KMS-11 (cell line): ENCODE data around the gene ALKBH5.

Experiments used
- H2AFZ ChIP-seq: fragments of 200-600 bp; sonication (generic); 2 replicates; pipeline ENCODE4 v1.6.1; 2016; ENCODE audit warnings: antibody characterized with exemption, mixed run types, low read depth
- H3K27ac ChIP-seq: fragments of 200-600 bp; sonication (generic); 2 replicates; pipeline ENCODE4 v1.6.1; 2016; ENCODE audit warnings: mild to moderate bottlenecking, mixed run types
- H3K27me3 ChIP-seq: fragments of 200-600 bp; sonication (generic); 2 replicates; pipeline ENCODE4 v1.6.1; 2017; ENCODE audit warnings: mild to moderate bottlenecking, low read depth, mixed run types, moderate library complexity; ENCODE audit not compliant: insufficient read depth
- H3K36me3 ChIP-seq: fragments of 200-600 bp; sonication (generic); 2 replicates; pipeline ENCODE4 v1.6.1; 2017; ENCODE audit warnings: mild to moderate bottlenecking, mixed run types; ENCODE audit not compliant: insufficient read depth
- H3K4me1 ChIP-seq: fragments of 200-600 bp; sonication (generic); 2 replicates; pipeline ENCODE4 v1.6.1; 2016; ENCODE audit warnings: mild to moderate bottlenecking, low read depth, mixed run types; ENCODE audit not compliant: poor library complexity, severe bottlenecking
- H3K4me2 ChIP-seq: fragments of 200-600 bp; sonication (generic); 2 replicates; pipeline ENCODE4 v1.7.0; 2016; ENCODE audit warnings: mild to moderate bottlenecking, mixed run types
- H3K4me3 ChIP-seq: fragments of 200-600 bp; sonication (generic); IDR thresholded peaks from 2 replicates; pipeline ENCODE4 v1.6.1; 2017; ENCODE audit warnings: low read depth, low read length, mixed read lengths; ENCODE audit not compliant: insufficient read depth
- H3K79me2 ChIP-seq: fragments of 200-600 bp; sonication (generic); 2 replicates; pipeline ENCODE4 v1.6.1; 2016; ENCODE audit warnings: low read depth, mixed run types; ENCODE audit not compliant: insufficient read depth
- H3K9ac ChIP-seq: fragments of 200-600 bp; sonication (generic); 2 replicates; pipeline ENCODE4 v1.6.1; 2016; ENCODE audit warnings: mild to moderate bottlenecking, mixed run types
- H4K20me1 ChIP-seq: fragments of 200-600 bp; sonication (generic); 2 replicates; pipeline ENCODE4 v1.6.1; 2016; ENCODE audit warnings: mild to moderate bottlenecking, mixed run types; ENCODE audit not compliant: insufficient read depth
- CTCF ChIP-seq: fragments of 200-600 bp; sonication (generic); conservative IDR thresholded peaks from 2 replicates; pipeline ENCODE4 v1.6.1; 2017; ENCODE audit warnings: low read depth, mild to moderate bottlenecking, antibody characterized with exemption, low read length, moderate library complexity, mixed read lengths

ALKBH5 gene

GRCh38 chr17:18172531-18173278 is 10.9 kb upstream of the ALKBH5 start:
- no peaks in the 10 kb centered on the region for H3K36me3 ChIP-seq
- H3K27me3 ChIP-seq, result no peaks in the 10 kb centered on the region
- no peak for TF ChIP-seq CTCF
- H3K27ac ChIP-seq, result no peak overlapping the region
- H2AFZ ChIP-seq, result no peak overlapping the region
- no peak overlapping the region for H3K9ac ChIP-seq
- peaks cover 10% of the 10 kb centered on the region for H3K4me1 ChIP-seq
- H3K4me2 ChIP-seq, result no peak overlapping the region
- no peak overlapping the region for H3K4me3 ChIP-seq
- no peaks in the 10 kb centered on the region for H3K79me2 ChIP-seq
- H4K20me1 ChIP-seq, result no peaks in the 10 kb centered on the region

- Histone ChIP-seq H3K79me2 (no peaks in the 10 kb centered on the region), H3K36me3 (no peaks in the 10 kb centered on the region), H3K27ac (no peak overlapping the region), H3K4me1 (peaks cover 10% of the 10 kb centered on the region), H3K27me3 (no peaks in the 10 kb centered on the region), H3K4me2 (no peak overlapping the region), H3K9ac (no peak overlapping the region), H2AFZ (no peak overlapping the region), H3K4me3 (no peak overlapping the region), H4K20me1 (no peaks in the 10 kb centered on the region)
- no peak for TF ChIP-seq CTCF
Measured at GRCh38 chr17:18173740-18174139, 9.9 kb upstream of the ALKBH5 start.

GRCh38 chr17:18176176-18176575 is 7.5 kb upstream of the ALKBH5 start:
- H2AFZ ChIP-seq, result no peak overlapping the region
- peaks cover 10% of the 10 kb centered on the region for H3K4me1 ChIP-seq
- no peaks in the 10 kb centered on the region for H3K79me2 ChIP-seq
- no peaks in the 10 kb centered on the region for H3K27me3 ChIP-seq
- no peak overlapping the region for H3K27ac ChIP-seq
- no peak overlapping the region for H3K4me2 ChIP-seq
- no peak for TF ChIP-seq CTCF
- H4K20me1 ChIP-seq, result no peaks in the 10 kb centered on the region
- H3K36me3 ChIP-seq, result no peaks in the 10 kb centered on the region
- no peak overlapping the region for H3K9ac ChIP-seq
- H3K4me3 ChIP-seq, result no peak overlapping the region

- peaks cover 18% of the 10 kb centered on the region for H3K4me1 ChIP-seq
- no peak overlapping the region for H3K4me2 ChIP-seq
- H3K4me3 ChIP-seq, result no peak overlapping the region
- TF ChIP-seq CTCF, result no peak
- no peak overlapping the region for H2AFZ ChIP-seq
- H3K27me3 ChIP-seq, result no peaks in the 10 kb centered on the region
- no peaks in the 10 kb centered on the region for H3K36me3 ChIP-seq
- H3K79me2 ChIP-seq, result no peaks in the 10 kb centered on the region
- H3K9ac ChIP-seq, result no peak overlapping the region
- H3K27ac ChIP-seq, result no peak overlapping the region
- no peaks in the 10 kb centered on the region for H4K20me1 ChIP-seq
Measured at GRCh38 chr17:18177133-18177532, 6.5 kb upstream of the ALKBH5 start.
